A673 (cell line): ENCODE results near the gene SLC22A17.

ENCODE experiments used
- CTCF ChIP-seq: fragments of 300-800, 200-600 bp; sonication (generic); conservative IDR thresholded peaks from 2 replicates; pipeline ENCODE4 v1.5.1; 2017; ENCODE audit warnings: low read depth, mild to moderate bottlenecking, antibody characterized with exemption, low read length, moderate library complexity, mixed read lengths
- EZH2 ChIP-seq: fragments of 200-600 bp; sonication (generic); IDR thresholded peaks from 2 replicates; pipeline ENCODE4 v1.6.1; 2017; ENCODE audit warnings: borderline replicate concordance, low read depth, mild to moderate bottlenecking, mixed read lengths, antibody characterized with exemption, low read length; ENCODE audit not compliant: poor library complexity, severe bottlenecking

GRCh38 chr14:23326491-23327332 is 26.0 kb downstream of the SLC22A17 start:
- TF ChIP-seq CTCF = no peak
- no peak for TF ChIP-seq EZH2
